ENCODE results near the gene XDH.
A peak's percentile ranks its signal among the peaks of the same experiment; 100 is the strongest.

XDH gene

GRCh38 chr2:31328026-31328425 lies 86.5 kb downstream of the XDH start:
- H3K36me3 ChIP-seq (ENCODE audit: control insufficient read depth, insufficient read depth, low read length, severe bottlenecking) = no peaks in the 10 kb centered on the region
- DNase-seq (ENCODE audit: low read depth) = no peak
- H3K9ac ChIP-seq (ENCODE audit: low read length) = no peak overlapping the region
- H3K4me1 ChIP-seq (ENCODE audit: control insufficient read depth, insufficient read depth, low read length) = no peaks in the 10 kb centered on the region
- peaks cover 15% of the 10 kb centered on the region for H3K27me3 ChIP-seq (replicated peaks; ENCODE audit: control insufficient read depth, insufficient read depth, low read length)
- H3K4me3 ChIP-seq (ENCODE audit: low read length) = no peak overlapping the region
- no peaks in the 10 kb centered on the region for H3K9me3 ChIP-seq (ENCODE audit: control insufficient read depth, low read length)

GRCh38 chr2:31327505-31327904 lies 87.0 kb downstream of the XDH start:
- no peak overlapping the region for H3K4me3 ChIP-seq (ENCODE audit: low read length)
- H3K4me1 ChIP-seq (ENCODE audit: control insufficient read depth, insufficient read depth, low read length) = no peaks in the 10 kb centered on the region
- no peaks in the 10 kb centered on the region for H3K36me3 ChIP-seq (ENCODE audit: control insufficient read depth, insufficient read depth, low read length, severe bottlenecking)
- H3K27me3 ChIP-seq (replicated peaks; ENCODE audit: control insufficient read depth, insufficient read depth, low read length) = peaks cover 10% of the 10 kb centered on the region
- H3K9me3 ChIP-seq (ENCODE audit: control insufficient read depth, low read length) = no peaks in the 10 kb centered on the region
- no peak overlapping the region for H3K9ac ChIP-seq (ENCODE audit: low read length)
- DNase-seq (ENCODE audit: low read depth) = no peak

GRCh38 chr2:31324016-31324633 lies 90.4 kb downstream of the XDH start:
- no peaks in the 10 kb centered on the region for H3K9me3 ChIP-seq (ENCODE audit: control insufficient read depth, low read length)
- no peaks in the 10 kb centered on the region for H3K27me3 ChIP-seq (replicated peaks; ENCODE audit: control insufficient read depth, insufficient read depth, low read length)
- peak overlapping the region; percentile 23 for H3K9ac ChIP-seq (ENCODE audit: low read length)
- peaks cover 2% of the 10 kb centered on the region for H3K4me1 ChIP-seq (ENCODE audit: control insufficient read depth, insufficient read depth, low read length)
- no peaks in the 10 kb centered on the region for H3K36me3 ChIP-seq (ENCODE audit: control insufficient read depth, insufficient read depth, low read length, severe bottlenecking)
- H3K4me3 ChIP-seq (ENCODE audit: low read length) = peak overlapping the region; percentile 68
- peak; percentile 37 for DNase-seq (ENCODE audit: low read depth)

GRCh38 chr2:31322371-31322770 lies 92.2 kb downstream of the XDH start:
- no peaks in the 10 kb centered on the region for H3K27me3 ChIP-seq (replicated peaks; ENCODE audit: control insufficient read depth, insufficient read depth, low read length)
- H3K9me3 ChIP-seq (ENCODE audit: control insufficient read depth, low read length) = no peaks in the 10 kb centered on the region
- H3K36me3 ChIP-seq (ENCODE audit: control insufficient read depth, insufficient read depth, low read length, severe bottlenecking) = no peaks in the 10 kb centered on the region
- peaks cover 8% of the 10 kb centered on the region for H3K4me1 ChIP-seq (ENCODE audit: control insufficient read depth, insufficient read depth, low read length)
- no peak overlapping the region for H3K9ac ChIP-seq (ENCODE audit: low read length)
- H3K4me3 ChIP-seq (ENCODE audit: low read length) = no peak overlapping the region
- DNase-seq (ENCODE audit: low read depth) = peak; percentile 39

GRCh38 chr2:31319406-31320175 lies 95.0 kb downstream of the XDH start:
- H3K9ac ChIP-seq (ENCODE audit: low read length) = no peak overlapping the region
- H3K4me1 ChIP-seq (ENCODE audit: control insufficient read depth, insufficient read depth, low read length) = peaks cover 8% of the 10 kb centered on the region
- no peak overlapping the region for H3K4me3 ChIP-seq (ENCODE audit: low read length)
- peak; percentile 61 for DNase-seq (ENCODE audit: low read depth)
- no peaks in the 10 kb centered on the region for H3K36me3 ChIP-seq (ENCODE audit: control insufficient read depth, insufficient read depth, low read length, severe bottlenecking)
- H3K9me3 ChIP-seq (ENCODE audit: control insufficient read depth, low read length) = no peaks in the 10 kb centered on the region
- no peaks in the 10 kb centered on the region for H3K27me3 ChIP-seq (replicated peaks; ENCODE audit: control insufficient read depth, insufficient read depth, low read length)

- DNase-seq (ENCODE audit: low read depth) = peak; percentile 69
- H3K9me3 ChIP-seq (ENCODE audit: control insufficient read depth, low read length) = no peaks in the 10 kb centered on the region
- H3K9ac ChIP-seq (ENCODE audit: low read length) = no peak overlapping the region
- no peaks in the 10 kb centered on the region for H3K27me3 ChIP-seq (replicated peaks; ENCODE audit: control insufficient read depth, insufficient read depth, low read length)
- H3K4me1 ChIP-seq (ENCODE audit: control insufficient read depth, insufficient read depth, low read length) = peaks cover 8% of the 10 kb centered on the region
- H3K36me3 ChIP-seq (ENCODE audit: control insufficient read depth, insufficient read depth, low read length, severe bottlenecking) = no peaks in the 10 kb centered on the region
- H3K4me3 ChIP-seq (ENCODE audit: low read length) = no peak overlapping the region
Measured at GRCh38 chr2:31318361-31319336, 95.9 kb downstream of the XDH start.

GRCh38 chr2:31317396-31317795 lies 97.1 kb downstream of the XDH start:
- no peaks in the 10 kb centered on the region for H3K36me3 ChIP-seq (ENCODE audit: control insufficient read depth, insufficient read depth, low read length, severe bottlenecking)
- DNase-seq (ENCODE audit: low read depth) = no peak
- no peak overlapping the region for H3K9ac ChIP-seq (ENCODE audit: low read length)
- H3K27me3 ChIP-seq (replicated peaks; ENCODE audit: control insufficient read depth, insufficient read depth, low read length) = no peaks in the 10 kb centered on the region
- no peak overlapping the region for H3K4me3 ChIP-seq (ENCODE audit: low read length)
- H3K9me3 ChIP-seq (ENCODE audit: control insufficient read depth, low read length) = no peaks in the 10 kb centered on the region
- H3K4me1 ChIP-seq (ENCODE audit: control insufficient read depth, insufficient read depth, low read length) = peaks cover 8% of the 10 kb centered on the region

- H3K4me1 ChIP-seq (ENCODE audit: control insufficient read depth, insufficient read depth, low read length) = peaks cover 8% of the 10 kb centered on the region
- no peaks in the 10 kb centered on the region for H3K36me3 ChIP-seq (ENCODE audit: control insufficient read depth, insufficient read depth, low read length, severe bottlenecking)
- H3K4me3 ChIP-seq (ENCODE audit: low read length) = no peak overlapping the region
- H3K9ac ChIP-seq (ENCODE audit: low read length) = no peak overlapping the region
- H3K9me3 ChIP-seq (ENCODE audit: control insufficient read depth, low read length) = peaks cover 4% of the 10 kb centered on the region
- H3K27me3 ChIP-seq (replicated peaks; ENCODE audit: control insufficient read depth, insufficient read depth, low read length) = peaks cover 4% of the 10 kb centered on the region
- no peak for DNase-seq (ENCODE audit: low read depth)
Measured at GRCh38 chr2:31314761-31315160, 99.8 kb downstream of the XDH start.

- Histone ChIP-seq H3K9me3 (ENCODE audit: control insufficient read depth, low read length) (peaks cover 14% of the 10 kb centered on the region), H3K36me3 (ENCODE audit: control insufficient read depth, insufficient read depth, low read length, severe bottlenecking) (no peaks in the 10 kb centered on the region), H3K4me1 (ENCODE audit: control insufficient read depth, insufficient read depth, low read length) (no peaks in the 10 kb centered on the region), H3K9ac (ENCODE audit: low read length) (no peak overlapping the region), H3K4me3 (ENCODE audit: low read length) (no peak overlapping the region), H3K27me3 (replicated peaks; ENCODE audit: control insufficient read depth, insufficient read depth, low read length) (peaks cover 4% of the 10 kb centered on the region)
- DNase-seq (ENCODE audit: low read depth) = peak; percentile 32
Measured at GRCh38 chr2:31312898-31313297, 101.6 kb downstream of the XDH start.

- Histone ChIP-seq H3K27me3 (replicated peaks; ENCODE audit: control insufficient read depth, insufficient read depth, low read length) (no peaks in the 10 kb centered on the region), H3K9ac (ENCODE audit: low read length) (no peak overlapping the region), H3K4me3 (ENCODE audit: low read length) (no peak overlapping the region), H3K9me3 (ENCODE audit: control insufficient read depth, low read length) (peaks cover 11% of the 10 kb centered on the region), H3K36me3 (ENCODE audit: control insufficient read depth, insufficient read depth, low read length, severe bottlenecking) (no peaks in the 10 kb centered on the region), H3K4me1 (ENCODE audit: control insufficient read depth, insufficient read depth, low read length) (no peaks in the 10 kb centered on the region)
- DNase-seq (ENCODE audit: low read depth) = no peak
Measured at GRCh38 chr2:31304816-31305215, 109.7 kb downstream of the XDH start.
